K562 (cell line): ENCODE data around the gene SEC14L1. TPM values are rescaled to one million over a fixed set of nuclear protein-coding genes. Genes with fewer than 3 reads are reported as not detected.

Experiments
- ATAC-seq: fragments of 200-7000 bp; cut with Tn5 transposase; 3 replicates; pipeline ENCODE4 v1.9.1; 2020; ENCODE audit warnings: moderate library complexity
- BruUV-seq: library from RNA; stranded (reverse); fragments of 400-500 nt; replicated peaks from 2 replicates; lab custom pipeline; 2021; lab: Mats Ljungman, UMichigan
- CTCF ChIA-PET: fragments of 300-600 bp; formaldehyde crosslinking; extraction: SDS; loops from one replicate; lab custom pipeline; 2021; ENCODE audit warnings: low intra/inter-chr PET ratio; lab: Yijun Ruan, JAX
- POLR2A ChIA-PET: fragments of 300-600, 350-650 bp; sonication (Branson Sonifier 250); formaldehyde crosslinking; extraction: SDS; loops from one replicate; lab custom pipeline; 2021; ENCODE audit warnings: antibody characterized with exemption, inconsistent platforms; lab: Yijun Ruan, JAX
- DNase-seq, 4 experiments: peaks; one replicate each; pipeline versions ENCODE4 v3.0.0 to v3.0.0-alpha.2; 2011 to 2018; ENCODE audit warnings: low spot score in 3 of 4, mixed read lengths in 3 of 4; ENCODE audit errors: extremely low read depth in 1 of 4
- FAIRE-seq: peaks from 2 replicates; lab custom pipeline; 2011; peaks lifted over from hg19 to GRCh38; lab: Jason Lieb, UNC
- H2AFZ ChIP-seq: 2 replicates; pipeline ENCODE4 v1.6.0; 2011; ENCODE audit warnings: low read depth, low read length, control low read depth, inconsistent platforms
- H3K27ac ChIP-seq: fragments of 200-600 bp; 3 replicates; pipeline ENCODE4 v1.8.0; 2011; ENCODE audit warnings: low read depth, mild to moderate bottlenecking, control low read depth, inconsistent platforms, low read length, moderate library complexity, mixed read lengths; ENCODE audit errors: extremely low read depth
- H3K27me3 ChIP-seq, 2 experiments: fragments of 300-600 bp in 1 of 2; 2 replicates in 1 of 2; 3 replicates in 1 of 2; pipeline versions ENCODE4 v1.6.0 to v1.8.0; 2011; ENCODE audit warnings: inconsistent platforms in 2 of 2, low read length in 2 of 2, mild to moderate bottlenecking in 1 of 2, mixed read lengths in 1 of 2, moderate library complexity in 1 of 2; ENCODE audit not compliant: control insufficient read depth in 2 of 2, insufficient read depth in 2 of 2
- H3K36me3 ChIP-seq: fragments of 300-600 bp; 3 replicates; pipeline ENCODE4 v1.8.0; 2011; ENCODE audit warnings: mild to moderate bottlenecking, low read length, inconsistent platforms; ENCODE audit not compliant: control insufficient read depth, insufficient read depth
- H3K4me1 ChIP-seq, 2 experiments: fragments of 200-600 bp in 1 of 2; replicated peaks in 1 of 2; 2 replicates in 1 of 2; 3 replicates in 1 of 2; pipeline versions ENCODE4 v1.5.1 to v1.8.0; 2011; ENCODE audit warnings: inconsistent platforms in 2 of 2, low read length in 2 of 2, mild to moderate bottlenecking in 1 of 2, mixed read lengths in 1 of 2, moderate library complexity in 1 of 2; ENCODE audit not compliant: control insufficient read depth in 2 of 2, insufficient read depth in 2 of 2
- H3K4me2 ChIP-seq: 2 replicates; pipeline ENCODE4 v1.6.1; 2011; ENCODE audit warnings: low read length, control low read depth, inconsistent platforms, mixed read lengths; ENCODE audit not compliant: insufficient read depth
- H3K4me3 ChIP-seq: fragments of 200-600 bp; sonication (generic), shearing (Covaris generic); 2 replicates; pipeline ENCODE4 v1.5.1; 2016; ENCODE audit warnings: control low read depth, inconsistent platforms
- H3K79me2 ChIP-seq: fragments of 200-600 bp; 3 replicates; pipeline ENCODE4 v1.8.0; 2011; ENCODE audit warnings: low read length, inconsistent platforms; ENCODE audit not compliant: control insufficient read depth, insufficient read depth
- H3K9ac ChIP-seq, 2 experiments: 2 replicates each; pipeline versions ENCODE4 v1.6.0 to v1.6.1; 2011; ENCODE audit warnings: low read depth in 2 of 2, low read length in 2 of 2, control low read depth in 1 of 2, inconsistent platforms in 1 of 2, mild to moderate bottlenecking in 1 of 2, mixed read lengths in 1 of 2; ENCODE audit not compliant: insufficient read depth in 1 of 2
- H3K9me1 ChIP-seq: one replicate; pipeline ENCODE4 v1.6.0; 2011; ENCODE audit warnings: inconsistent platforms, mild to moderate bottlenecking, low read length, moderate library complexity; ENCODE audit not compliant: control insufficient read depth, insufficient read depth
- H3K9me3 ChIP-seq: replicated peaks from 2 replicates; pipeline ENCODE4 v1.5.1; 2011; ENCODE audit warnings: low read depth, low read length, inconsistent platforms; ENCODE audit not compliant: control insufficient read depth, insufficient read depth
- H4K20me1 ChIP-seq: replicated peaks from 2 replicates; pipeline ENCODE4 v1.6.1; 2011; ENCODE audit warnings: low read length, inconsistent platforms, mixed read lengths; ENCODE audit not compliant: control insufficient read depth, insufficient read depth
- CREB3L1 ChIP-seq: fragments of 450-650 bp; IDR thresholded peaks from 2 replicates; pipeline ENCODE4 v1.6.1; 2014; ENCODE audit warnings: low read depth, mild to moderate bottlenecking, moderate library complexity, borderline replicate concordance
- JUND ChIP-seq, 2 experiments: IDR thresholded peaks; 2 replicates in 1 of 2; 3 replicates in 1 of 2; pipeline ENCODE4 v1.6.1; 2011; ENCODE audit warnings: borderline replicate concordance in 2 of 2, low read depth in 2 of 2, low read length in 2 of 2, improper control_type of control experiment in 1 of 2, missing biosample characterization in 1 of 2, missing genetic modification characterization in 1 of 2, missing genetic modification reagents in 1 of 2
- MBD2 ChIP-seq: sonication (generic); IDR thresholded peaks from 2 replicates; pipeline ENCODE4 v1.6.1; 2016; ENCODE audit warnings: low read depth, borderline replicate concordance
- SREBF2 ChIP-seq: sonication (generic); formaldehyde crosslinking; IDR thresholded peaks from 2 replicates; pipeline ENCODE4 v1.4.0; 2020; ENCODE audit warnings: mild to moderate bottlenecking, missing genetic modification reagents
- ZBTB11 ChIP-seq, 3 experiments: fragments of 200-800 bp in 1 of 3; fragments of 250-450 bp in 1 of 3; fragments of 450-650 bp in 1 of 3; sonication (Bioruptor Pico) in 1 of 3; sonication (Bioruptor generic) in 1 of 3; formaldehyde crosslinking in 1 of 3; IDR thresholded peaks; 2 replicates each; pipeline versions ENCODE4 v1.6.1 to v1.8.0; 2016 to 2022; ENCODE audit warnings: mild to moderate bottlenecking in 2 of 3, missing genetic modification characterization in 2 of 3, missing compliant biosample characterization in 1 of 3, moderate library complexity in 1 of 3
- ZNF124 ChIP-seq: sonication (generic); formaldehyde crosslinking; IDR thresholded peaks from 2 replicates; pipeline ENCODE4 v1.8.1; 2022; ENCODE audit warnings: missing genetic modification reagents
- ZNF3 ChIP-seq: fragments of 250-450 bp; sonication (Bioruptor Pico); IDR thresholded peaks from 2 replicates; pipeline ENCODE4 v1.5.0; 2021; ENCODE audit warnings: mild to moderate bottlenecking, moderate library complexity
- WGBS: fragments of 100-300 bp; shearing (Covaris generic); methylation state at CpG from one replicate; pipeline ENCODE4 v1.1.6; 2016; ENCODE audit warnings: low coverage, mixed read lengths; ENCODE audit not compliant: insufficient coverage; ENCODE audit errors: missing lambda C conversion rate; 5-methylcytosine and 5-hydroxymethylcytosine counted together
- in situ Hi-C: fragments of 300-500 bp; cut with MboI; formaldehyde crosslinking; loops from 4 replicates; pipeline ENCODE4 v1.15.0; 2018; ENCODE audit warnings: inconsistent platforms, mixed read lengths
- intact Hi-C: fragments of 100-400 bp; cut with micrococcal nuclease; formaldehyde crosslinking; loops from 2 replicates; pipeline ENCODE4 v1.14.2; 2022
- polyA plus RNA-seq, 8 experiments: library from polyadenylated mRNA; depleted of rRNA in 4 of 8; stranded (reverse) in 5 of 8; unstranded in 3 of 8; fragments of >200 nt; fragmentation: Nextera tagmentation in 2 of 8; fragmentation: Illumina TruSeq in 1 of 8; extraction: Ambion mirVana in 2 of 8; extraction: Trizol in 1 of 8; gene quantifications; 2 replicates each; pipeline versions ENCODE4 v1.2.1 to v1.2.3, GENCODE V29; 2011 to 2014; ENCODE audit warnings: inconsistent platforms in 1 of 8, missing spikeins in 1 of 8
- total RNA-seq, 7 experiments: library from RNA; depleted of rRNA in 6 of 7; stranded (reverse); fragments of >200 nt in 6 of 7; fragmentation: Illumina TruSeq in 2 of 7; extraction: Trizol in 2 of 7; gene quantifications; 2 replicates each; pipeline versions ENCODE4 v1.2.1 to v1.2.3, GENCODE V29; 2011 to 2021; ENCODE audit warnings: low replicate concordance in 1 of 7
- TF ChIP-seq, protein P1 (sequence below): fragments of 250-450 bp; sonication (Bioruptor Pico); IDR thresholded peaks from 2 replicates; pipeline ENCODE4 v1.4.0; 2020
- TF ChIP-seq, protein P2 (sequence below): fragments of 450-650 bp; IDR thresholded peaks from 2 replicates; pipeline ENCODE4 v1.6.1; 2016; ENCODE audit warnings: low read depth, mild to moderate bottlenecking, moderate library complexity

SEC14L1 gene
- total and polyA plus RNA-seq, 9 of the 15 experiments (the other 6 are each of a cell fraction or from before 2014, with no cell fraction given) = 3.1 to 39.7 (median 15.2) TPM

GRCh38 chr17:77186141-77186604 lies 45.4 kb downstream of the SEC14L1 start:
- no peaks in the 10 kb centered on the region for H3K9me3 ChIP-seq
- no TSS peak for BruUV-seq
- POLR2A ChIA-PET = no interaction called here
- H3K9me1 ChIP-seq = no peaks in the 10 kb centered on the region
- in situ Hi-C loops (no loop called here), intact Hi-C loops (no loop called here)
- CTCF ChIA-PET = no interaction called here
- H2AFZ ChIP-seq = no peak overlapping the region
- H3K79me2 ChIP-seq = peaks cover 62% of the 10 kb centered on the region
- no peaks in the 10 kb centered on the region; a peak in 1 of 5 replicates for H3K27me3 ChIP-seq
- H3K9ac ChIP-seq = 0 out of 4 replicates have a peak overlapping the region, but pooled peaks of 1 of the 2 experiments have one; percentile 6
- H3K4me2 ChIP-seq = no peak overlapping the region
- no peak overlapping the region for H3K27ac ChIP-seq
- peaks cover 7% of the 10 kb centered on the region; the same call in 2 of the 3 replicates for H3K36me3 ChIP-seq
- DNase-seq (no peak), FAIRE-seq (no peak), ATAC-seq (no peak)
- no peak overlapping the region for H3K4me3 ChIP-seq
- peaks cover 20% of the 10 kb centered on the region for H4K20me1 ChIP-seq
- WGBS = 68% methylated on average over 10 of the region's 13 CpGs
- H3K4me1 ChIP-seq = peaks cover 9 to 11% of the 10 kb centered on the region in 2 experiments; a peak in 4 of 5 replicates
- TF ChIP-seq JUND (IDR thresholded peaks at IDR 0.05; ENCODE audit: borderline replicate concordance, low read depth, low read length) = no peak
- TF ChIP-seq JUND (tag; IDR thresholded peaks at IDR 0.05; ENCODE audit: borderline replicate concordance, low read depth, low read length) = no peak
- no peak for TF ChIP-seq MBD2
- TF ChIP-seq ZNF124 (CRISPR knock-in tag) = no peak
- no peak for TF ChIP-seq ZBTB11 (CRISPR knock-in tag; IDR thresholded peaks at IDR 0.05)
- TF ChIP-seq ZNF3 (CRISPR knock-in tag) = no peak
- TF ChIP-seq, protein P1, sequence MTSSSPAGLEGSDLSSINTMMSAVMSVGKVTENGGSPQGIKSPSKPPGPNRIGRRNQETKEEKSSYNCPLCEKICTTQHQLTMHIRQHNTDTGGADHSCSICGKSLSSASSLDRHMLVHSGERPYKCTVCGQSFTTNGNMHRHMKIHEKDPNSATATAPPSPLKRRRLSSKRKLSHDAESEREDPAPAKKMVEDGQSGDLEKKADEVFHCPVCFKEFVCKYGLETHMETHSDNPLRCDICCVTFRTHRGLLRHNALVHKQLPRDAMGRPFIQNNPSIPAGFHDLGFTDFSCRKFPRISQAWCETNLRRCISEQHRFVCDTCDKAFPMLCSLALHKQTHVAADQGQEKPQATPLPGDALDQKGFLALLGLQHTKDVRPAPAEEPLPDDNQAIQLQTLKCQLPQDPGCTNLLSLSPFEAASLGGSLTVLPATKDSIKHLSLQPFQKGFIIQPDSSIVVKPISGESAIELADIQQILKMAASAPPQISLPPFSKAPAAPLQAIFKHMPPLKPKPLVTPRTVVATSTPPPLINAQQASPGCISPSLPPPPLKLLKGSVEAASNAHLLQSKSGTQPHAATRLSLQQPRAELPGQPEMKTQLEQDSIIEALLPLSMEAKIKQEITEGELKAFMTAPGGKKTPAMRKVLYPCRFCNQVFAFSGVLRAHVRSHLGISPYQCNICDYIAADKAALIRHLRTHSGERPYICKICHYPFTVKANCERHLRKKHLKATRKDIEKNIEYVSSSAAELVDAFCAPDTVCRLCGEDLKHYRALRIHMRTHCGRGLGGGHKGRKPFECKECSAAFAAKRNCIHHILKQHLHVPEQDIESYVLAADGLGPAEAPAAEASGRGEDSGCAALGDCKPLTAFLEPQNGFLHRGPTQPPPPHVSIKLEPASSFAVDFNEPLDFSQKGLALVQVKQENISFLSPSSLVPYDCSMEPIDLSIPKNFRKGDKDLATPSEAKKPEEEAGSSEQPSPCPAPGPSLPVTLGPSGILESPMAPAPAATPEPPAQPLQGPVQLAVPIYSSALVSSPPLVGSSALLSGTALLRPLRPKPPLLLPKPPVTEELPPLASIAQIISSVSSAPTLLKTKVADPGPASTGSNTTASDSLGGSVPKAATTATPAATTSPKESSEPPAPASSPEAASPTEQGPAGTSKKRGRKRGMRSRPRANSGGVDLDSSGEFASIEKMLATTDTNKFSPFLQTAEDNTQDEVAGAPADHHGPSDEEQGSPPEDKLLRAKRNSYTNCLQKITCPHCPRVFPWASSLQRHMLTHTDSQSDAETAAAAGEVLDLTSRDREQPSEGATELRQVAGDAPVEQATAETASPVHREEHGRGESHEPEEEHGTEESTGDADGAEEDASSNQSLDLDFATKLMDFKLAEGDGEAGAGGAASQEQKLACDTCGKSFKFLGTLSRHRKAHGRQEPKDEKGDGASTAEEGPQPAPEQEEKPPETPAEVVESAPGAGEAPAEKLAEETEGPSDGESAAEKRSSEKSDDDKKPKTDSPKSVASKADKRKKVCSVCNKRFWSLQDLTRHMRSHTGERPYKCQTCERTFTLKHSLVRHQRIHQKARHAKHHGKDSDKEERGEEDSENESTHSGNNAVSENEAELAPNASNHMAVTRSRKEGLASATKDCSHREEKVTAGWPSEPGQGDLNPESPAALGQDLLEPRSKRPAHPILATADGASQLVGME (CRISPR knock-in tag) = no peak
- TF ChIP-seq, protein P2, sequence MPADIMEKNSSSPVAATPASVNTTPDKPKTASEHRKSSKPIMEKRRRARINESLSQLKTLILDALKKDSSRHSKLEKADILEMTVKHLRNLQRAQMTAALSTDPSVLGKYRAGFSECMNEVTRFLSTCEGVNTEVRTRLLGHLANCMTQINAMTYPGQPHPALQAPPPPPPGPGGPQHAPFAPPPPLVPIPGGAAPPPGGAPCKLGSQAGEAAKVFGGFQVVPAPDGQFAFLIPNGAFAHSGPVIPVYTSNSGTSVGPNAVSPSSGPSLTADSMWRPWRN = no peak
- TF ChIP-seq SREBF2 (CRISPR knock-in tag) = no peak
- no peak for TF ChIP-seq CREB3L1
